ENCODE results near the gene PJA2. TPM values are rescaled to one million over a fixed set of nuclear protein-coding genes. Genes with fewer than 3 reads are reported as not detected.
A peak's percentile ranks its signal among the peaks of the same experiment; 100 is the strongest.
"Not testable (repeated sequence)": the region's sequence is repeated elsewhere in the genome, so short reads cannot be mapped to it uniquely, and the experiment has no call there.

Gene PJA2, protein sequence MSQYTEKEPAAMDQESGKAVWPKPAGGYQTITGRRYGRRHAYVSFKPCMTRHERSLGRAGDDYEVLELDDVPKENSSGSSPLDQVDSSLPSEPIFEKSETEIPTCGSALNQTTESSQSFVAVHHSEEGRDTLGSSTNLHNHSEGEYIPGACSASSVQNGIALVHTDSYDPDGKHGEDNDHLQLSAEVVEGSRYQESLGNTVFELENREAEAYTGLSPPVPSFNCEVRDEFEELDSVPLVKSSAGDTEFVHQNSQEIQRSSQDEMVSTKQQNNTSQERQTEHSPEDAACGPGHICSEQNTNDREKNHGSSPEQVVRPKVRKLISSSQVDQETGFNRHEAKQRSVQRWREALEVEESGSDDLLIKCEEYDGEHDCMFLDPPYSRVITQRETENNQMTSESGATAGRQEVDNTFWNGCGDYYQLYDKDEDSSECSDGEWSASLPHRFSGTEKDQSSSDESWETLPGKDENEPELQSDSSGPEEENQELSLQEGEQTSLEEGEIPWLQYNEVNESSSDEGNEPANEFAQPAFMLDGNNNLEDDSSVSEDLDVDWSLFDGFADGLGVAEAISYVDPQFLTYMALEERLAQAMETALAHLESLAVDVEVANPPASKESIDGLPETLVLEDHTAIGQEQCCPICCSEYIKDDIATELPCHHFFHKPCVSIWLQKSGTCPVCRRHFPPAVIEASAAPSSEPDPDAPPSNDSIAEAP
- polyA plus RNA-seq (2012; ENCODE audit: missing spikeins): 52.4 TPM

DNA sequence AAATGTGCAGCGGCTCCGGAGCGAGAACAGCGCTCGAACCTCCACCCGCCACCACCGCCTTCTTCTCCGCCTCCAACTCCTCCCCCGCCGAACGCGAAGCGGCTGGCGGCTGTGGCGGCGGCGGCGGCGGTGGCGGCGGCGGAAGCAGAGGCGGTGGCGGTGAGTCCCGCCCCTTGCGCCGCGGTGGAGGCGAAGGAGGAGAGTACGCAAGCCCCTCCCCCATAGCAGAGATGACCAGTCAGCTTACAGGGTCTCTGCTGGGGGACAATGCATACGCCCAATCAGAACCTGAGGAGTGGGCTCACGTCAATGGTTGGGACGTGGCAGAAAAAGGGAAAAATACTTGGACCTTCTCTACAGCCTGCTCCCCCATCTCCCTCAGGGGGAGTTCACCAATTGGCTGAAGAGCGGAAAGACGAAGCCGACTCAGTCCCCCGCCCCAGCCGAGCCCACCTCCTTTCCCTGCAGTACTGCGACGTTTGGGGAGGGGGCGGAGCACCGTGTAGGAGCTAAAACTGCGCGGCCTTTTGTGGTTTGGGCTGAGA is at the start of gene PJA2:
TSS of gene PJA2 (minus strand) at position 131 of the 545 bp plus-strand sequence. CDS start 26,541 bp downstream, outside the sequence.
- FAIRE-seq (peak; percentile 98), DNase-seq (ENCODE audit: insufficient read length) (peak; percentile 71)
- TF ChIP-seq POLR2A (IDR thresholded peaks at IDR 0.05; ENCODE audit: low read depth, low read length) (no peak; the same call in 1 of the 2 replicates), POLR2AphosphoS5 (IDR thresholded peaks at IDR 0.05; ENCODE audit: low read depth, low read length) (no peak; the same call in 1 of the 2 replicates), TAF1 (IDR thresholded peaks at IDR 0.05; ENCODE audit: borderline replicate concordance, low read depth, low read length) (no peak)

- FAIRE-seq (peak; percentile 73), DNase-seq (ENCODE audit: insufficient read length) (peak; percentile 26)
- no peak for TF ChIP-seq TAF1 (IDR thresholded peaks at IDR 0.05; ENCODE audit: borderline replicate concordance, low read depth, low read length)
- TF ChIP-seq POLR2A (IDR thresholded peaks at IDR 0.05; ENCODE audit: low read depth, low read length): no peak
- TF ChIP-seq POLR2AphosphoS5 (IDR thresholded peaks at IDR 0.05; ENCODE audit: low read depth, low read length): no peak
Measured at GRCh38 chr5:109455598-109456096, 45.9 kb upstream of the PJA2 start.

DNA sequence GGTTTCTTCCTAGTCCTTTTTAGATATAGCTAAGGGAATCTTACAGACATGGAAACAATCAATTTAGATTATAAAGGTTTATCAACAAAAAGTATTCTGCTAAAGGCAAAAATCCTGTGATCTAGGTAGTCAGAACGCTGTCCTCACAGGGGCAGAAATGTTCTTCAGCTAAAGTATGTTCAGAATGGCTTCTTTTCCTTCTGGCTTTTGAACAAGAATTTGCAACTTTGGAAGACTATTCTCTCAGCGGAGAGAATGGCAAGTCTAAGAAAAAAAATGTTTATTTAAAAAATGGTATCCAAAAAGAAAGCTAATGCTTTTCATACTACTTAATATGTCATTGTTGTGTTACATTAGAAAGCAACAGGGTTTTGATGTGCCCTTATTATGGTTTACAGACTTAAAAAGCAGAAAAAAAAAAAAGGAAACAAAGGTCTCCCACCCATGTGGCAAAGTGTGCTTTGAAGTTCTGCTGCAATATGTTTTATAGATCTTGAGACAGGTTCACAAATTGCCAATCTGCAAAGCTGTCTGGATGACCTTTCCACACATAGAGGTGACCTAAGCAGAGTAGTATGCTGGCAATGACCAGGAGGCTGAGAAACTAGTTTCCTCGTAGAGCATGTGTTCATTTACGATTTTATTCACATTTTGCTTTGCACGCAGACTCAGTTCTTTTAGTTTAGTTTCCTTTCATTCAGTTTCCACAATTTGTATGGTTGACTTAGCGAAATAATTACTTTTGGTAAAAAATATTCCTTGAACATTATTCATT is 45.1 kb upstream of the PJA2 start:
- DNase-seq (ENCODE audit: insufficient read length) (no peak), FAIRE-seq (no peak)
- no peak for TF ChIP-seq POLR2A (IDR thresholded peaks at IDR 0.05; ENCODE audit: low read depth, low read length)
- no peak for TF ChIP-seq TAF1 (IDR thresholded peaks at IDR 0.05; ENCODE audit: borderline replicate concordance, low read depth, low read length)
- no peak for TF ChIP-seq POLR2AphosphoS5 (IDR thresholded peaks at IDR 0.05; ENCODE audit: low read depth, low read length)

GRCh38 chr5:109453251-109453650 is 43.5 kb upstream of the PJA2 start:
- no peak for FAIRE-seq
- TF ChIP-seq TAF1 (IDR thresholded peaks at IDR 0.05; ENCODE audit: borderline replicate concordance, low read depth, low read length): no peak
- TF ChIP-seq POLR2AphosphoS5 (IDR thresholded peaks at IDR 0.05; ENCODE audit: low read depth, low read length): no peak
- no peak for TF ChIP-seq POLR2A (IDR thresholded peaks at IDR 0.05; ENCODE audit: low read depth, low read length)
- no peak for DNase-seq (ENCODE audit: insufficient read length)

- TF ChIP-seq POLR2A (IDR thresholded peaks at IDR 0.05; ENCODE audit: low read depth, low read length): no peak
- no peak for TF ChIP-seq TAF1 (IDR thresholded peaks at IDR 0.05; ENCODE audit: borderline replicate concordance, low read depth, low read length)
- TF ChIP-seq POLR2AphosphoS5 (IDR thresholded peaks at IDR 0.05; ENCODE audit: low read depth, low read length): no peak
- no peak for DNase-seq (ENCODE audit: insufficient read length)
- no peak for FAIRE-seq
Measured at GRCh38 chr5:109452661-109453060, 42.9 kb upstream of the PJA2 start.

DNA sequence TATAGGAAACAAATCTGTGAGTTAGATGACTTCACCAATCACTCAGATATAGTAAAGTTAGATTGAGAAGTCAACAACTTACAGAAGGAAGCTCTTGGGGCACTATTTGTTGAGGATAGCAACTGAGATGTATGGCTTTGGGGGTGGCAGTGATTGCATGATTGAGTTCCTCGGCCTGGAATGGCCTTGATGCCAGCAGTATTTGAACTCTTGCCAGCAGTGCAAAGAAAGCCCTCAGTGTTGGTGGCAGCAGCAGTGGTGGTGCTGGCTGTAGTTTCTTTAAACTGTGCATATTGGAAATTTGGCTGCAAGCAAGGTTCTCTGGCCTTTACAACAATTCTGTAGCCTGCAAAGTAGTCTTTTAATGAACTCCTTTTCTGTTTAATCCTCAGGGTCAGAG is 41.4 kb upstream of the PJA2 start:
- no peak for DNase-seq (ENCODE audit: insufficient read length)
- no peak for TF ChIP-seq TAF1 (IDR thresholded peaks at IDR 0.05; ENCODE audit: borderline replicate concordance, low read depth, low read length)
- FAIRE-seq: no peak

- TF ChIP-seq TAF1 (IDR thresholded peaks at IDR 0.05; ENCODE audit: borderline replicate concordance, low read depth, low read length) (no peak), POLR2AphosphoS5 (IDR thresholded peaks at IDR 0.05; ENCODE audit: low read depth, low read length) (no peak), POLR2A (IDR thresholded peaks at IDR 0.05; ENCODE audit: low read depth, low read length) (no peak)
- FAIRE-seq (peak; percentile 67), DNase-seq (ENCODE audit: insufficient read length) (no peak)
Measured at GRCh38 chr5:109450129-109450877, 40.5 kb upstream of the PJA2 start.

- FAIRE-seq: no peak
- no peak for DNase-seq (ENCODE audit: insufficient read length)
- no peak for TF ChIP-seq TAF1 (IDR thresholded peaks at IDR 0.05; ENCODE audit: borderline replicate concordance, low read depth, low read length)
Measured at GRCh38 chr5:109448838-109449237, 39.1 kb upstream of the PJA2 start.

DNA sequence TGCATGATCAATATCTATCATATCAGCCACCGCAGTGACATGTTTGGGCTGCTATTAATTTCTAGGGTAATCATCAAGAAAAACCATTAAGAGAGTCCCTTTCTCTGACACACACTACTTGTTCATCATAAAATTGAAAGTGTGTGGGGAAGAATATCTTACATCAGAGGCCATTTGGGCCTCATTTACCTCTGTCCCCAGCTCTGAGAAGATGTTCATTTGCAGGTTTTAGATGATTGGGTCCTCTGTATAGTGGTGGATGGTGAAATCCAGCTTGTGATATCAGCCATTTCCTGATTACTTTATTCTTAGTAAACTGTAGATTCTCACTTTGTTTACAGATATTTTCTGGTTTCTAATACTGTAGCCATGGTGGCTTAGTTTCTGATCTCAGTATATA is 29.8 kb upstream of the PJA2 start:
- TF ChIP-seq TAF1 (IDR thresholded peaks at IDR 0.05; ENCODE audit: borderline replicate concordance, low read depth, low read length) (no peak), POLR2AphosphoS5 (IDR thresholded peaks at IDR 0.05; ENCODE audit: low read depth, low read length) (no peak), POLR2A (IDR thresholded peaks at IDR 0.05; ENCODE audit: low read depth, low read length) (no peak)
- DNase-seq (ENCODE audit: insufficient read length) (no peak), FAIRE-seq (no peak)

DNA sequence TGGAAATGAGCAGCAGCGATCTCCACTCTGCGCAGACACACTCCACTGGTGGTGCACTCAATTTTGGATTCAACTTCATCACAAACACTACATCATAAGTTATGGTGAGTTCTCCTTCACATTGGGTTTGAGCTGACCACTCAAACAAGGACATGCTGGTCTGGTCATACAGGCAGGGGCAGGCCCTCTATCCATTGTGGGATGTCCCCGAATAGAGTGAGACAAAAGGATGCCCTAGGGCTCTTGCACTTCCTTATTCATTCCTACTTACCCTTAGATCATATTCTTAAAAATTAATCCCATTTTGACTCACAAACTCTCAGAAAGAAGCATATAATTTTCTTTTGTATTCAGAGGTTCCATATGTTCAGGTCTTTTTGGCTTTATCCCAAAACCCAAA is 16.3 kb upstream of the PJA2 start:
- FAIRE-seq: no peak
- no peak for DNase-seq (ENCODE audit: insufficient read length)
- TF ChIP-seq POLR2A (IDR thresholded peaks at IDR 0.05; ENCODE audit: low read depth, low read length) (no peak), TAF1 (IDR thresholded peaks at IDR 0.05; ENCODE audit: borderline replicate concordance, low read depth, low read length) (no peak), POLR2AphosphoS5 (IDR thresholded peaks at IDR 0.05; ENCODE audit: low read depth, low read length) (no peak)

DNA sequence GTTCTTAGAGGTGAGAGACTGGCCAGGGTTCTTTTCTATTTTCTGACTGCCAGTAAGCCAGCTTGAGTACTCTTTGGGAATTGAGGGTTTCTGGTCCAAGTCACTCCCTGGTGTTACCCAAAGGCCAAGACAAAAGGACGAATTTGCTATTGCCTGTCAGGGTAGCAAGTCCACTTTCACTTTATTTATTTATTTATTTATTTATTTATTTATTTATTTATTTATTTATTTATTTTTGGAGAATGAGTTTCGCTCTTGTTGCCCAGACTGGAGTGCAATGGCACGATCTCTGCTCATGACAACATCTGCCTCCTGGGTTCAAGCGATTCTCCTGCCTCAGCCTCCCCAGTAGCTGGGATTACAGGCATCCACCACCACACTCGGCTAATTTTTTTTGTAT is 15.7 kb upstream of the PJA2 start:
- FAIRE-seq; DNase-seq (ENCODE audit: insufficient read length): not testable (repeated sequence)

All from GM12892 (cell line).